ENCODE data around the gene CD163L1. TPM values are rescaled to one million over a fixed set of nuclear protein-coding genes. Genes with fewer than 3 reads are reported as not detected.
"Not testable (repeated sequence)": the region's sequence is repeated elsewhere in the genome, so short reads cannot be mapped to it uniquely, and the experiment has no call there.

The CD163L1 gene
- polyA plus RNA-seq, 4 donors: 1.2 to 16.2 (median 4.3) TPM; not detected in 1

GRCh38 chr12:7337790-7338189, 106.2 kb downstream of the CD163L1 start:
- FAIRE-seq; H3K27me3 ChIP-seq (ENCODE audit: control insufficient read depth in 3 of 3, insufficient read depth in 3 of 3, low read length in 3 of 3); H3K4me3 ChIP-seq (ENCODE audit: low read depth in 1 of 3, low read length in 3 of 3); H3K9me3 ChIP-seq (ENCODE audit: control insufficient read depth in 2 of 2, insufficient read depth in 1 of 2, low read depth in 1 of 2, low read length in 1 of 2); H3K27ac ChIP-seq (ENCODE audit: low read depth in 1 of 3, low read length in 2 of 3); DNase-seq; H3K36me3 ChIP-seq (ENCODE audit: control insufficient read depth in 3 of 3, insufficient read depth in 2 of 3, low read depth in 1 of 3, low read length in 3 of 3); H3K4me1 ChIP-seq (ENCODE audit: control insufficient read depth in 3 of 3, insufficient read depth in 2 of 3, low read depth in 1 of 3, low read length in 2 of 3): not testable (repeated sequence)
- 80 to 86% (median 83%) methylated on average over 5 of the region's 5 CpGs for WGBS, 3 donors

GRCh38 chr12:7327918-7328317, 116.0 kb downstream of the CD163L1 start:
- Histone ChIP-seq H3K27me3 (ENCODE audit: control insufficient read depth in 3 of 3, insufficient read depth in 3 of 3, low read length in 3 of 3) (no peaks in the 10 kb centered on the region), H3K4me1 (ENCODE audit: control insufficient read depth in 3 of 3, insufficient read depth in 2 of 3, low read depth in 1 of 3, low read length in 2 of 3) (no peaks in the 10 kb centered on the region), H3K36me3 (ENCODE audit: control insufficient read depth in 3 of 3, insufficient read depth in 2 of 3, low read depth in 1 of 3, low read length in 3 of 3) (no peaks in the 10 kb centered on the region), H3K27ac (ENCODE audit: low read depth in 1 of 3, low read length in 2 of 3) (no peak overlapping the region), H3K4me3 (ENCODE audit: low read depth in 1 of 3, low read length in 3 of 3) (no peak overlapping the region), H3K9me3 (ENCODE audit: control insufficient read depth in 2 of 2, insufficient read depth in 1 of 2, low read depth in 1 of 2, low read length in 1 of 2) (no peaks in the 10 kb centered on the region)
- FAIRE-seq: no peak
- WGBS, 3 donors: 55 to 69% (median 60%) methylated on average over 7 of the region's 7 CpGs
- no peak for DNase-seq

- 74 to 82% (median 79%) methylated on average over 5 of the region's 5 CpGs for WGBS, 3 donors
- H3K36me3 ChIP-seq (ENCODE audit: control insufficient read depth in 3 of 3, insufficient read depth in 2 of 3, low read depth in 1 of 3, low read length in 3 of 3): no peaks in the 10 kb centered on the region
- FAIRE-seq: no peak
Observed at GRCh38 chr12:7324176-7324575, 119.8 kb downstream of the CD163L1 start.

DNA sequence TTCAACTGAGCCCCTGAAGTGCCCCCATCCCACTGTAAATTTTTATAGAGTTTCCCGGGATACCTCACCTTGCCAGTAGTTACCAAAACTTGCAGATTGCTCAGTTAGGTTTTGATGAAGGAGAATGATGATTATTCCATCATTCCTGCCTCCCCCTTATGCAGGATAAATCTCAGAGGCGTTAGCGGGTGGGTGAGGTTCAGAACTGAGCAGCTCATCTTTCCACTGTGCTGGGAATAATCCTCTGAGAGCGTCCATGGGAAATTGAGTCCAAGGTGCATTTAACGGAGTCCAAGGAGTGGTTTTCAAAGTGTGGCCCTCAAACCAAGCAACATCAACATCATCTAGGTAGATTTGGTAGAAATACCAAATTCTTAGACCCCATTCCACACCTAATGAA, 121.4 kb downstream of the CD163L1 start:
- FAIRE-seq (no peak), DNase-seq (no peak)
- H3K9me3 ChIP-seq (ENCODE audit: control insufficient read depth in 2 of 2, insufficient read depth in 1 of 2, low read depth in 1 of 2, low read length in 1 of 2): no peaks in the 10 kb centered on the region
- no peak overlapping the region for H3K27ac ChIP-seq (ENCODE audit: low read depth in 1 of 3, low read length in 2 of 3)
- H3K36me3 ChIP-seq (ENCODE audit: control insufficient read depth in 3 of 3, insufficient read depth in 2 of 3, low read depth in 1 of 3, low read length in 3 of 3): no peaks in the 10 kb centered on the region
- no peaks in the 10 kb centered on the region for H3K27me3 ChIP-seq (ENCODE audit: control insufficient read depth in 3 of 3, insufficient read depth in 3 of 3, low read length in 3 of 3)
- WGBS, 3 donors: 75 to 82% (median 78%) methylated on average over 5 of the region's 5 CpGs
- no peaks in the 10 kb centered on the region for H3K4me1 ChIP-seq (ENCODE audit: control insufficient read depth in 3 of 3, insufficient read depth in 2 of 3, low read depth in 1 of 3, low read length in 2 of 3)
- no peak overlapping the region for H3K4me3 ChIP-seq (ENCODE audit: low read depth in 1 of 3, low read length in 3 of 3)

More at GRCh38 chr12:7324176-7324575, 119.8 kb downstream of the CD163L1 start:
- no peaks in the 10 kb centered on the region for H3K9me3 ChIP-seq (ENCODE audit: control insufficient read depth in 2 of 2, insufficient read depth in 1 of 2, low read depth in 1 of 2, low read length in 1 of 2)
- H3K4me3 ChIP-seq (ENCODE audit: low read depth in 1 of 3, low read length in 3 of 3): no peak overlapping the region
- no peaks in the 10 kb centered on the region for H3K4me1 ChIP-seq (ENCODE audit: control insufficient read depth in 3 of 3, insufficient read depth in 2 of 3, low read depth in 1 of 3, low read length in 2 of 3)
- no peaks in the 10 kb centered on the region for H3K27me3 ChIP-seq (ENCODE audit: control insufficient read depth in 3 of 3, insufficient read depth in 3 of 3, low read length in 3 of 3)
- no peak for DNase-seq
- no peak overlapping the region for H3K27ac ChIP-seq (ENCODE audit: low read depth in 1 of 3, low read length in 2 of 3)

DNA sequence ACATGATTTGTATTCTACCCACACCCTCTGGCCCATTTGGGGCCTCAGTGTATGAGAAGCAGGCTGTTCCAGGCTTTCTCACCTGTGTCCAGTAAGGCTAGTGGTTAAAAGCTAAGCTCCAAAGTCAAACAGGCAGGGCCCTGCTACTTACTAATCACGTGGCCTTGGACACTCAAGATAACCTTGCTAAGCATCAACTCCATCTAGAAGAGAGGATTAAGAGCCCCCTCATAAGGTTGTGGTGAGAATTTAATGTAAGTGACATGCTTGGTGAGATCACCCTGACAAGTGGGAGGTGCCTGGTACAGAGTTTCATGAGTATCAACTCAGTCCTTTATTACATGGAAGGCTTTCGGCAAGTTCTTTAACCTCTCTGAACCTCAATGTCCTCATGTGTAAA, 122.3 kb downstream of the CD163L1 start:
- Histone ChIP-seq H3K36me3 (ENCODE audit: control insufficient read depth in 3 of 3, insufficient read depth in 2 of 3, low read depth in 1 of 3, low read length in 3 of 3) (no peaks in the 10 kb centered on the region), H3K4me3 (ENCODE audit: low read depth in 1 of 3, low read length in 3 of 3) (no peak overlapping the region), H3K27ac (ENCODE audit: low read depth in 1 of 3, low read length in 2 of 3) (no peak overlapping the region), H3K9me3 (ENCODE audit: control insufficient read depth in 2 of 2, insufficient read depth in 1 of 2, low read depth in 1 of 2, low read length in 1 of 2) (no peaks in the 10 kb centered on the region), H3K4me1 (ENCODE audit: control insufficient read depth in 3 of 3, insufficient read depth in 2 of 3, low read depth in 1 of 3, low read length in 2 of 3) (no peaks in the 10 kb centered on the region), H3K27me3 (ENCODE audit: control insufficient read depth in 3 of 3, insufficient read depth in 3 of 3, low read length in 3 of 3) (no peaks in the 10 kb centered on the region)
- DNase-seq (no peak), FAIRE-seq (no peak)
- WGBS, 3 donors: 52 to 62% (median 55%) methylated on average over 2 of the region's 2 CpGs

- no peak overlapping the region for H3K27ac ChIP-seq (ENCODE audit: low read depth in 1 of 3, low read length in 2 of 3)
- no peaks in the 10 kb centered on the region for H3K27me3 ChIP-seq (ENCODE audit: control insufficient read depth in 3 of 3, insufficient read depth in 3 of 3, low read length in 3 of 3)
- WGBS, 3 donors: 84 to 100% (median 87%) methylated on average over 2 of the region's 2 CpGs
- no peak for DNase-seq
- no peaks in the 10 kb centered on the region for H3K9me3 ChIP-seq (ENCODE audit: control insufficient read depth in 2 of 2, insufficient read depth in 1 of 2, low read depth in 1 of 2, low read length in 1 of 2)
- H3K36me3 ChIP-seq (ENCODE audit: control insufficient read depth in 3 of 3, insufficient read depth in 2 of 3, low read depth in 1 of 3, low read length in 3 of 3): no peaks in the 10 kb centered on the region
- no peak overlapping the region for H3K4me3 ChIP-seq (ENCODE audit: low read depth in 1 of 3, low read length in 3 of 3)
- no peaks in the 10 kb centered on the region for H3K4me1 ChIP-seq (ENCODE audit: control insufficient read depth in 3 of 3, insufficient read depth in 2 of 3, low read depth in 1 of 3, low read length in 2 of 3)
- no peak for FAIRE-seq
Observed at GRCh38 chr12:7319930-7320329, 124.0 kb downstream of the CD163L1 start.

GRCh38 chr12:7310070-7310469, 133.9 kb downstream of the CD163L1 start:
- no peak overlapping the region for H3K4me3 ChIP-seq (ENCODE audit: low read depth in 1 of 3, low read length in 3 of 3)
- H3K27ac ChIP-seq (ENCODE audit: low read depth in 1 of 3, low read length in 2 of 3): no peak overlapping the region
- WGBS, 3 donors: 79 to 88% (median 86%) methylated on average over 4 of the region's 4 CpGs
- H3K27me3 ChIP-seq (ENCODE audit: control insufficient read depth in 3 of 3, insufficient read depth in 3 of 3, low read length in 3 of 3): no peaks in the 10 kb centered on the region
- no peaks in the 10 kb centered on the region for H3K4me1 ChIP-seq (ENCODE audit: control insufficient read depth in 3 of 3, insufficient read depth in 2 of 3, low read depth in 1 of 3, low read length in 2 of 3)
- no peak for DNase-seq
- FAIRE-seq: no peak
- H3K36me3 ChIP-seq (ENCODE audit: control insufficient read depth in 3 of 3, insufficient read depth in 2 of 3, low read depth in 1 of 3, low read length in 3 of 3): no peaks in the 10 kb centered on the region
- no peaks in the 10 kb centered on the region for H3K9me3 ChIP-seq (ENCODE audit: control insufficient read depth in 2 of 2, insufficient read depth in 1 of 2, low read depth in 1 of 2, low read length in 1 of 2)

Other genes starting within 250 kb of the CD163L1 start
- not detected for gene ACSM4, start 140.1 kb downstream of the CD163L1 start, polyA plus RNA-seq
- gene CD163, start 59.6 kb upstream of the CD163L1 start, polyA plus RNA-seq: 100 to 1,000 TPM in 1 of 4 donors, 1 to 10 TPM in 3; 6.3 to 147 (median 7.5) TPM
- 100 to 1,000 TPM in 2 of 4 donors, 10 to 100 TPM in 2; 26.3 to 310 (median 127) TPM for gene APOBEC1, start 221.8 kb upstream of the CD163L1 start, polyA plus RNA-seq

All from small intestine (tissue), 7 donors.